Measurements from ENCODE around the gene FAM83B.

FAM83B gene

DNA sequence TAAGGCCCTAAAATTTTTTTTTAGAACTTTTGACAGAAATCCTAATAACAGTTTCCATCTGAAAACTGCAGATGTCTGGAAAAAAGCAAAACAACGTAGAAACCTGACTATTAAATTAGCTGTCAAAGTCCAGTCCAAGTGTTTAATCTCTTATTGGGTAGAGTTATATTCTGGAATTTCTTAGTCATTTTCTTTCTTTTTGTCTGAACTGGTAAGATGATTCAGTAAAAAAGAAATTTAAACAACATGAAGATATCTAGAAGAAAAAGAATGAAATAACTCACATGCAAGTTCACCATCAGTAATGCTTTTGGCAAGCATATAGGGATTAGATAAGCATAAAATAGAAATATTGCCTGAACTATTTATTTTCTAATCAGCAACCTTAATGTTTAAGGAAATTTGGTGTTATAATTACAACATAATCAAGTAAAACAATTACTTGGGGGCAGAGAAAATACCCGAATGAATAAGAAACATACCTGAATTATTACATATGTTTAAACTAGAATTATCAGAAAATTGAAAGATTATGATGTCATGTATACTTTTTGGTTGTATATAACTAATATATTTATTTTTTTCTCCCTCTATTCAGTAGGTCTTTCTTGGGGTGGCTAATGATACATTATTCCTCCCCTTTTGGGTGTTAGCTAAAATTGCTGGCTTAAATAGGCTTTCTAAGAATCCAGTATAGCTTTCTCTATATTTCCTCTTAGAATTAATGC, 51.1 kb downstream of the FAM83B start:
- Histone ChIP-seq H3K36me3 (ENCODE audit: control insufficient read depth, insufficient read depth, low read length) (no peaks in the 10 kb centered on the region), H3K9me3 (ENCODE audit: control insufficient read depth, insufficient read depth, low read length) (no peaks in the 10 kb centered on the region), H3K4me3 (ENCODE audit: low read length) (no peak overlapping the region), H3K27ac (ENCODE audit: low read length) (no peak overlapping the region), H3K27me3 (ENCODE audit: control insufficient read depth, insufficient read depth, low read length) (no peaks in the 10 kb centered on the region), H3K4me1 (ENCODE audit: control insufficient read depth, insufficient read depth, low read length) (no peaks in the 10 kb centered on the region)
- WGBS (ENCODE audit: insufficient coverage, insufficient read length), result no CpG with 5 or more reads among the region's 2 CpGs
- no peak for DNase-seq (ENCODE audit: low read depth, low spot score)

DNA sequence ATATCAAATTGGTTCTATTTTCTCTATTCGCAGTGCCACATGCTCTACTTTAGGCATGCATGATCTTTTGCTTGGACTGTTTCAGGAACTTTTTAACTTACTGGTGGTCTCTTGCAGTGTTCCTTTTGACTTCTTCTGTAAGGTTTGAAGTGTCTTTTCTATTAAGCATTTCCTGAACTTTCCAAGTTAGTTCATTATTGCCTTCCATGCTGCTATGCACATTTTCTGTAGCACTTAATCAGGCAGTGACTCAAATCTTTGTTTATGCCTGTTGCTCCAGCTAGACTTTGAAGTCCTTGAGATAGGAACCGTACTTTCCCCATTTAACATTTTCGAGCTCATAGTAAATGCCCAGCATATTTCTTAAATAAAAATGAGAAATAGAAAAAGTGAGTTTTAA, 52.2 kb downstream of the FAM83B start:
- Histone ChIP-seq H3K4me3 (ENCODE audit: low read length) (no peak overlapping the region), H3K27ac (ENCODE audit: low read length) (no peak overlapping the region), H3K4me1 (ENCODE audit: control insufficient read depth, insufficient read depth, low read length) (no peaks in the 10 kb centered on the region), H3K9me3 (ENCODE audit: control insufficient read depth, insufficient read depth, low read length) (no peaks in the 10 kb centered on the region), H3K27me3 (ENCODE audit: control insufficient read depth, insufficient read depth, low read length) (no peaks in the 10 kb centered on the region), H3K36me3 (ENCODE audit: control insufficient read depth, insufficient read depth, low read length) (no peaks in the 10 kb centered on the region)
- no CpG with 5 or more reads among the region's 3 CpGs for WGBS (ENCODE audit: insufficient coverage, insufficient read length)
- DNase-seq (ENCODE audit: low read depth, low spot score), result no peak

DNA sequence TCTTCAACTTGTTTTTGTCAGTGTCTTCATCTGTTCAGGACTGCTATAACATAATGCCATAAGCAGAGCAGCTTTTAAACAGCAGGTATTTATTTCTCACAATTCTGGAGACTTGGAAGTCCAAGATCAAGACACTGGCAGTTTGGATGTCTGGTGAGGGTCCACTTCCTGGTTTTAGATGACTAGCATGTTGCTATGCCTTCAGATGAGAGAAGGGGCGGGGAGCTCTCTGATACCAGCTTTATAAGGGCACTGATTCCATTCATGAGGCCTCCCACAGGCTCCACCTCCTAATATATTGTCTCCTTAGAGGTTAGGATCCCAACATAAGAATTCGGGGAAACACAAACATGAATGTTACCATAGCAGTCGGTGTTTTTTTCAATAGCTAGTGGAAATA, 52.9 kb downstream of the FAM83B start:
- Histone ChIP-seq H3K4me3 (ENCODE audit: low read length) (no peak overlapping the region), H3K9me3 (ENCODE audit: control insufficient read depth, insufficient read depth, low read length) (no peaks in the 10 kb centered on the region), H3K4me1 (ENCODE audit: control insufficient read depth, insufficient read depth, low read length) (no peaks in the 10 kb centered on the region), H3K27ac (ENCODE audit: low read length) (no peak overlapping the region), H3K36me3 (ENCODE audit: control insufficient read depth, insufficient read depth, low read length) (no peaks in the 10 kb centered on the region), H3K27me3 (ENCODE audit: control insufficient read depth, insufficient read depth, low read length) (no peaks in the 10 kb centered on the region)
- DNase-seq (ENCODE audit: low read depth, low spot score), result no peak
- no CpG with 5 or more reads among the region's 3 CpGs for WGBS (ENCODE audit: insufficient coverage, insufficient read length)

DNA sequence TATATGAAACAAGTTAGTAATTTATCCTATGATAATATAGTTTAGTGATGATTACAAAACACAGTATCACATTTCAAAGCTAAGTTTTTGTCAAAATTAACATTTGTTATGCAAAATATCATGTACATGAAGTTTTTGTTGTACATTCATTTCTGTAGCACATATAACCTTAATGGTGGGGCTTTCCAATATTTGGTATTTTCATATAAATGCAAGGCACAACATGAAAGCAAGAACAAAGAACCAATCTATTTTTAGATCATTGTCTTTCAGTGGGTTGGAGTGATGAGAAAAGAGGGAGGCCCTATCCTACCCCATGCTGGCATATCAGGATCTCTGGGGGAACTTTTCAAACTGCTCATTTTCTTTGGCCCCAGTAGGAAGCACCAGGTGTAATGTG, 53.4 kb downstream of the FAM83B start:
- Histone ChIP-seq H3K27me3 (ENCODE audit: control insufficient read depth, insufficient read depth, low read length) (no peaks in the 10 kb centered on the region), H3K27ac (ENCODE audit: low read length) (no peak overlapping the region), H3K4me3 (ENCODE audit: low read length) (no peak overlapping the region), H3K9me3 (ENCODE audit: control insufficient read depth, insufficient read depth, low read length) (no peaks in the 10 kb centered on the region), H3K4me1 (ENCODE audit: control insufficient read depth, insufficient read depth, low read length) (no peaks in the 10 kb centered on the region), H3K36me3 (ENCODE audit: control insufficient read depth, insufficient read depth, low read length) (no peaks in the 10 kb centered on the region)
- DNase-seq (ENCODE audit: low read depth, low spot score), result no peak

DNA sequence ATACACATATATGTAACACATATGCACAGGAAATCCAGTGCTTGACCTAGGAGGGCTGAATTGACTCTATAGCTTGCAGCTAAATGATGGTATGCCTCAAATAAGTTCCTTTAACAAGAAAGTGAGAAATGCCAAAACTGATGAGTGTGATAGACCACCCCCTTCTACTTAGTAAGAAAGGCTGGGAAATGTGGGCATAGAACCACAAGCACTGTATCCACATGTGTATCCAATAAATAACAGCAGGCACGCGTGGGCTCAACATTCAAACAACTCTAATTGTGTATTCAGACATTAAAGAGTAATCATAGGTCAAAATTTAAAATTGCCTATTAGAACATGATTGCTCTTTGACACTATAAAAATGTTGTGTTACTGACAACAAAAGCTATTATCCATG, 54.1 kb downstream of the FAM83B start:
- WGBS (ENCODE audit: insufficient coverage, insufficient read length), result no CpG with 5 or more reads among the region's 2 CpGs
- Histone ChIP-seq H3K27ac (ENCODE audit: low read length) (no peak overlapping the region), H3K4me1 (ENCODE audit: control insufficient read depth, insufficient read depth, low read length) (no peaks in the 10 kb centered on the region), H3K4me3 (ENCODE audit: low read length) (no peak overlapping the region), H3K27me3 (ENCODE audit: control insufficient read depth, insufficient read depth, low read length) (no peaks in the 10 kb centered on the region), H3K36me3 (ENCODE audit: control insufficient read depth, insufficient read depth, low read length) (no peaks in the 10 kb centered on the region), H3K9me3 (ENCODE audit: control insufficient read depth, insufficient read depth, low read length) (no peaks in the 10 kb centered on the region)
- DNase-seq (ENCODE audit: low read depth, low spot score), result no peak

DNA sequence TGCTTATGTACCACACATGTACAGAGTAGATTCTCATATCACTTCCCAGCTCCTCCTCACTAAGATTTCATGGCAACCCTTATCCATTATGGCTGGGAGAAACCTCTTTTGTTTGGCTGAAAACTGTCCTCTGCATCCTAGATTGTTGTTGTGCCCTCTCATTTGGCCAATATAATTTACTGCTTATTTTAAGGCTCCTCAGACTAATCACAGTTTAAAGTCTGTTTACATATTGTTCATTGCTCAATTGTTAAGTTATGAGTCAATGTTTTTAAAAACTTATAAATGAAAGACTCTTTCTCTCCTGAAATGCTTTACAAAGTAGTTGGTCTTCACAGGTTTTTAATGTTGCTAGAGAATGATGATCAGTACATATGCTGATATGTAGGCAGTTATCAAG, 57.3 kb downstream of the FAM83B start:
- H3K27me3 ChIP-seq (ENCODE audit: control insufficient read depth, insufficient read depth, low read length), result no peaks in the 10 kb centered on the region
- H3K27ac ChIP-seq (ENCODE audit: low read length), result no peak overlapping the region
- no peak for DNase-seq (ENCODE audit: low read depth, low spot score)
- H3K4me1 ChIP-seq (ENCODE audit: control insufficient read depth, insufficient read depth, low read length), result no peaks in the 10 kb centered on the region
- H3K4me3 ChIP-seq (ENCODE audit: low read length), result no peak overlapping the region
- no peaks in the 10 kb centered on the region for H3K9me3 ChIP-seq (ENCODE audit: control insufficient read depth, insufficient read depth, low read length)
- H3K36me3 ChIP-seq (ENCODE audit: control insufficient read depth, insufficient read depth, low read length), result no peaks in the 10 kb centered on the region

DNA sequence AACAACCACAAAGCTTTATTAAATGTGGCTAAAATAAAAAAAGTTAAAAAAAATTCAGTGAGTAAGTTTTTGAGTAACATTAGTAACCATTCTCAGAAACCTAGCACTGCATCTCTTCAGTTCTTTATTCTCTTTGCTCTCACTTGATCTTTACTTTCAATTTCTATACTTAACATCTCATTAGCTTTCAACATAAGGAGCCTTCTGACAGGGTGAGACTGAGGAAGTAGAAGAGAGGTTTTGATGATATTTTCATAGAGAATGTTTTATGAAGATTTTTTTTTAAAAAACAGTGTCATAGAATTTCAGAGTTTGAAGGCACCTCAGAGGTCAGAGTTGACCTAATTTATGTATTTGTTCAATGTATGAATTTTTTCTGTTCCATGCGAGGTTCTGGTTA, 60.8 kb downstream of the FAM83B start:
- WGBS (ENCODE audit: insufficient coverage, insufficient read length), result no CpG with 5 or more reads among the region's 1 CpG

DNA sequence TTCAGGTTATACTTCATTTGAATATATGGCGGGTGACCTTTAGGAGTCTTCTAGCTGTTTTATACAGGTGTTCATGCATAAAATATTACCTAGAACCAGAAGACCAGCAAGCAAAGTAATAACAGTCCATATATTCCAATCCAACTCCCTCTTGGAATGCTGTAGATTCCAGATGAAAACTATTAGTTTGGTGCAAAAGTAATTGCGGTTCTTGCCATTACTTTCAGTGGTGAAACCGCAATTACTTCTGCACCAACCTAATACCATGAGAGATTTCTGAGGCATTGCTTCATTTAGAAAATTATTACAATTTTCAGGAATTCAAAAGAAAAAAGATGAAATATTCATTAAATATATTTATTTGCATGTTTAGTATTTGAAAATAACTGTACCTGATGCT, 62.6 kb downstream of the FAM83B start:
- no peak overlapping the region for H3K27ac ChIP-seq (ENCODE audit: low read length)
- WGBS (ENCODE audit: insufficient coverage, insufficient read length), result no CpG with 5 or more reads among the region's 3 CpGs
- no peaks in the 10 kb centered on the region for H3K9me3 ChIP-seq (ENCODE audit: control insufficient read depth, insufficient read depth, low read length)
- DNase-seq (ENCODE audit: low read depth, low spot score), result no peak
- no peaks in the 10 kb centered on the region for H3K4me1 ChIP-seq (ENCODE audit: control insufficient read depth, insufficient read depth, low read length)
- H3K36me3 ChIP-seq (ENCODE audit: control insufficient read depth, insufficient read depth, low read length), result no peaks in the 10 kb centered on the region
- H3K27me3 ChIP-seq (ENCODE audit: control insufficient read depth, insufficient read depth, low read length), result no peaks in the 10 kb centered on the region
- no peak overlapping the region for H3K4me3 ChIP-seq (ENCODE audit: low read length)

More for the DNA sequence above, 60.8 kb downstream of the FAM83B start:
- Histone ChIP-seq H3K4me1 (ENCODE audit: control insufficient read depth, insufficient read depth, low read length) (no peaks in the 10 kb centered on the region), H3K36me3 (ENCODE audit: control insufficient read depth, insufficient read depth, low read length) (no peaks in the 10 kb centered on the region), H3K9me3 (ENCODE audit: control insufficient read depth, insufficient read depth, low read length) (no peaks in the 10 kb centered on the region), H3K4me3 (ENCODE audit: low read length) (no peak overlapping the region), H3K27ac (ENCODE audit: low read length) (no peak overlapping the region), H3K27me3 (ENCODE audit: control insufficient read depth, insufficient read depth, low read length) (no peaks in the 10 kb centered on the region)
- DNase-seq (ENCODE audit: low read depth, low spot score), result no peak

DNA sequence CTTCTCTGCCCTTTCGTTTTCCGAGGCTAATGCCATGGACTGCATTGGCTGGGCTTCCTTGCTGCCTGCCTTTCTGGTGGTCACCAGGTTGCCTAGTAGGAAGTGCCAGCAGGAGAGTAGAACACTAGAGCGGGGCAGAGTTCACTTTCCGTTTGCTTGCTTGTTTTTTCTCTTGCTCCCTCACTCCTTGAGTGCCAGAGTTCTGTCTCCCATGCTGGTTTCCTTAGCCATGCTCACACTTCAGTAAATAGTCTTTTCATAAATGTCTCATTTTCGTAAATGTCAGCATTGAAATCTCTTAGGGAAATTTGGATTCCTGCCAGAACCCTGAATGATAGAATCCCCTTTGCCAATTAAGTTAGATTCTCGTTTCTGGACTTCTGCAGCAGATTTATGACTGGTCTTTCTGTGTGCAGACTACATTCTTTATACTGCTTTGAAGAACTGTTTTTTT, 63.9 kb downstream of the FAM83B start:
- Histone ChIP-seq H3K36me3 (ENCODE audit: control insufficient read depth, insufficient read depth, low read length) (no peaks in the 10 kb centered on the region), H3K27ac (ENCODE audit: low read length) (no peak overlapping the region), H3K9me3 (ENCODE audit: control insufficient read depth, insufficient read depth, low read length) (no peaks in the 10 kb centered on the region), H3K27me3 (ENCODE audit: control insufficient read depth, insufficient read depth, low read length) (no peaks in the 10 kb centered on the region), H3K4me3 (ENCODE audit: low read length) (no peak overlapping the region), H3K4me1 (ENCODE audit: control insufficient read depth, insufficient read depth, low read length) (no peaks in the 10 kb centered on the region)
- DNase-seq (ENCODE audit: low read depth, low spot score), result no peak
- WGBS (ENCODE audit: insufficient coverage, insufficient read length), result no CpG with 5 or more reads among the region's 6 CpGs

DNA sequence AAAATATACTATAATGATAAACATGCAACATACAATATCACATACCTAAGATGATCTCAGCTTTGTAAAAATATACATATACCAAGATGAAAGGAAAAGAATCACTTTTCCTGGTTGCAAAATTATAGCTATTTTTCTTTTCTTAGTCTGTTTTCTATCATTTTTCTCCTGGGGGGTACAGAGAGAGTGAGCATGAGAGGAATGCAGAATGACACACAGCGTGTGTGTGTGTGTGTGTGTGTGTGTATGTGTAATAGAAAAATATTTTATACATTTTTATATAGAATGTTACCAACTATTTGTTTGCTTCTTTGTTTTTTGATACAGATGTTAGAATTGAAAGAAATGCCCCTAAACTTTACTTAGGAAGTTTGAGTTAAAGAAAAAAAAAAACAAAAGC, 64.3 kb downstream of the FAM83B start:
- no peak for DNase-seq (ENCODE audit: low read depth, low spot score)
- no CpG with 5 or more reads among the region's 1 CpG for WGBS (ENCODE audit: insufficient coverage, insufficient read length)
- H3K27ac ChIP-seq (ENCODE audit: low read length), result no peak overlapping the region
- H3K27me3 ChIP-seq (ENCODE audit: control insufficient read depth, insufficient read depth, low read length), result no peaks in the 10 kb centered on the region
- H3K4me1 ChIP-seq (ENCODE audit: control insufficient read depth, insufficient read depth, low read length), result no peaks in the 10 kb centered on the region
- no peaks in the 10 kb centered on the region for H3K36me3 ChIP-seq (ENCODE audit: control insufficient read depth, insufficient read depth, low read length)
- no peak overlapping the region for H3K4me3 ChIP-seq (ENCODE audit: low read length)
- H3K9me3 ChIP-seq (ENCODE audit: control insufficient read depth, insufficient read depth, low read length), result no peaks in the 10 kb centered on the region

DNA sequence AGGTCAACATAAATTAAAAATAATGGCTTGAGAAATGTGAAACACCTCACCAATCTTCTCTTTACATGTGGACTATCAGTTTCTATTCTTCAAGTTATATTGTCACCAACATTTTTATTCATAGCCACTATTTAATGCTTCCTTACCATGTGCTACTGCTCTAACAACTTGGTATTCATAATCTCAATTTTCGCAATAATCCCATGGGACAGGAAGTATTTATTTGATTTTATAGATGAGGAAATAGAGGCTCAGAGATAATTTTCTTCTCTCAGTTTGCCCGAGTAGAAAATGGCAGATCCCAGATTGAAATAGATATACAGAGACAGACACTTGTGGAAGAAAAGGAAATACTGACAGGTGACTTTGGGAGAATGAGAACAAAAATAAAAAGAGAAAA, 66.6 kb downstream of the FAM83B start:
- H3K9me3 ChIP-seq (ENCODE audit: control insufficient read depth, insufficient read depth, low read length), result no peaks in the 10 kb centered on the region
- H3K4me3 ChIP-seq (ENCODE audit: low read length), result no peak overlapping the region
- WGBS (ENCODE audit: insufficient coverage, insufficient read length), result no CpG with 5 or more reads among the region's 2 CpGs
- no peak for DNase-seq (ENCODE audit: low read depth, low spot score)
- no peaks in the 10 kb centered on the region for H3K27me3 ChIP-seq (ENCODE audit: control insufficient read depth, insufficient read depth, low read length)
- no peaks in the 10 kb centered on the region for H3K36me3 ChIP-seq (ENCODE audit: control insufficient read depth, insufficient read depth, low read length)
- H3K27ac ChIP-seq (ENCODE audit: low read length), result no peak overlapping the region
- H3K4me1 ChIP-seq (ENCODE audit: control insufficient read depth, insufficient read depth, low read length), result no peaks in the 10 kb centered on the region

Measured in iPS DF 6.9 (cell line).